Stimulated activated CD4-positive, alpha-beta T cell treated with anti-CD3 and anti-CD28 coated beads, TNF-alpha, amount 100 ng/mL, for 48 hours (primary cell): Measurements from ENCODE around the gene REPS1.
"Not testable (repeated sequence)": the region's sequence is repeated elsewhere in the genome, so short reads cannot be mapped to it uniquely, and the experiment has no call there.

Experiments used
- DNase-seq, 3 donors: peaks; one replicate each; pipeline ENCODE4 v3.0.0-alpha.2; 2020; ENCODE audit warnings: low read depth in 3 of 3

REPS1 gene

GRCh38 chr6:138971601-138972000, 16.5 kb downstream of the REPS1 start:
- no peak for DNase-seq

DNA sequence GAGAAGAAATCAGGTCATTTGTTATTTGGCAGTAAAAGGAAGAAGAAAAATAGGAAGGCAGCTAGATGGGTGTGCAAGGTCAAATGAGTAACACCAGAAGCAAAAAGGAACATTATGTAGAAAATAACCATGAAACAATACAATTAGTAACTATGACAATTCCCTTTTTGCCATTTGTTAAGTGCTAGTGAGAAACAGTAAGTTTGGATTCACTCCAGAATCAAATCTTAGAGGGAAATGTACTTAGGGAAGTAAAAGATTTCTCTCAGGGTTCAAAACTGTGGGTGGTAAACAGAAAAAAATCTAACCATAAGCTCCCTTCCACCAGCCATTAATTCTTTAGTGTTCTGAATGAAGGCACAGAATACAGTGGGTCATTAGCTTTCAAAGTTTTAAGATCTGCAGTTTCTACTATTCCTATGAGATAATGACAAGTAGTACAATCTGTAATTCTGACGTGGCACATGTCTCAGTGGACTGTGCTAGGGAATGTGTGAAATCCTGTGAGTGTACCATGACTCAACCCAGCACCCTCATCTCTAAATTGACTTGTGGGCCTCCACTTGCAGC, 17.1 kb downstream of the REPS1 start:
- DNase-seq, result no peak

DNA sequence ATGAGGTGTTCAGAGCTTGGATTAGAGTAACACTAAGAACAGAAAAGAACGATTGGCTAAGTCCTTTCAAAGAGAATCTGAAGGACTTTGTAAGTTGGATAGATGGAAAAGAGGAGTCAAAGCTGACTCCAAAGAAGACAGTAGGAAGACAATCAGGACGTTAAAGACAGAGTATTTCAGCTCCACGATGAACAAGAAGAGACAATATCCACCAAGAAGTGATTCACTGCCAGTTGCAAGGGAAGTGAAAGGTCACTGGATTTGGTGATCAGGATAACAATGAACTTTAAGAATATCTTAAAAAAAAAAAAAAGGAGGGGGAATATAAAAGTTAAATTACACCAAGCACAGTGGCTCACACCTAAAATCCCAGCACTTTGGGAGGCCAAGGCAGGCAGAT, 17.9 kb downstream of the REPS1 start:
- DNase-seq, result no peak

GRCh38 chr6:138966870-138967269, 21.2 kb downstream of the REPS1 start:
- DNase-seq, result no peak

DNA sequence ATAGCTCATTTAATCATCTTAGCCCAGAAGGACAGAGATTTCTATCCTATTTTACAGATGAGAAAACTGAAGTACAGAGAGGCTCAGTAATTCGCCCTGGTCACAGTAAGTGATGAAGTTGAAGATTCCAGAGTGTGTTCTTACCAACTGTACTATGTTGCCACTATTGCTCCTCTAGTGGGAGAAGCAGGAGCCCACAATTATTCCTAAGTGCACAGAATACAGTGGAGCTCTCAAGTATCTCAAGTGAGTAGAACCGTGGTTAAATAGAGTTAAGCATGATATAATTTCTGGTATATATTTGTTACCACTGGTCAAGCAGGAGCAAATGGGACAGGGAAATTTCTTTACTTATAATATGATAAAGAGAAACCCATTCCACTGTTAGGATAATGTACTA, 22.1 kb downstream of the REPS1 start:
- DNase-seq, result no peak

DNA sequence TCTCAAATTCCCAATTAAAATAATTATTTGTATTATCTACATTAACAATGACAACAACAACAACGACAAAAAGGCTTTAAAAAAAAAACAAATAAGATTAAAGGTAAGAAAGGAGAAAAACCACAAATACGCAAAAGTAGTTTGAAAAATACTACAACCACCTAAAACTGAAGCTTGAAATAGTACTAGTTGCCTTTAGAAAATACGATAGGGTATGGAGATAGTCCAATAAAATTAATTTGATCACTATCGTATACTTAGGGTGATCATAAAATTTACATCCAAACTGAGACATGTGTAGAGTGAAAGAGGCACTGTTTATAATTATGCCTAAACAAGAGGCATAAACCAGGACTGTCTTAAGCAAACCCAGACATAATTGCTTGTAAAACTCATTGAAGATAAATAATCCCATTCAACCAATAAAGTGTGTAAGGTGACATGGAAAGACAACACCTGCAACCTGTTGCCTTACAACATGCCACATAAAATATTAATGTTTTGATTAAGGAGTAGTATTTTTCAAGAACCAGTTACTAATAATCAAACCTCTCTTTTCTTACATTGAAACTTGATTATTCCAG, 22.7 kb downstream of the REPS1 start:
- DNase-seq, result no peak

- DNase-seq, result no peak
Observed at GRCh38 chr6:138964012-138964411, 24.0 kb downstream of the REPS1 start.

GRCh38 chr6:138963531-138963930, 24.5 kb downstream of the REPS1 start:
- no peak for DNase-seq

DNA sequence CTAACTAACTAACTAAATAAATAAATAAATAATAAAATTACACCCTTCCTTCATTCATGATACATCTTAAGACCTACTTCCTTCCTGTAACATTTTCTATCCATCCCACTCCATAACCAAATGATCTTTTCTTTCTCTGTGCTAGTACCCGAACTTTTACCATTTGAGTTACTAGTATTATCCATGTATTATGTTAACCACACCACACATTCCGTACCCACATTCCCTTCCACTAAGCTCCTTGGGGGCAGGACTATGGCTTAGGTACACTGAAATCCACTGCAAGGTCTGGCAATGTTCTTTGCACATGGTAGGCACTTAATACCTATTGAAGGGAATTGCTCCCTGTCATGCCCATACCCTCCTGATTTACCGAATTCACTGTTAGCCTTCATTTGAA, 24.9 kb downstream of the REPS1 start:
- DNase-seq, result no peak

DNA sequence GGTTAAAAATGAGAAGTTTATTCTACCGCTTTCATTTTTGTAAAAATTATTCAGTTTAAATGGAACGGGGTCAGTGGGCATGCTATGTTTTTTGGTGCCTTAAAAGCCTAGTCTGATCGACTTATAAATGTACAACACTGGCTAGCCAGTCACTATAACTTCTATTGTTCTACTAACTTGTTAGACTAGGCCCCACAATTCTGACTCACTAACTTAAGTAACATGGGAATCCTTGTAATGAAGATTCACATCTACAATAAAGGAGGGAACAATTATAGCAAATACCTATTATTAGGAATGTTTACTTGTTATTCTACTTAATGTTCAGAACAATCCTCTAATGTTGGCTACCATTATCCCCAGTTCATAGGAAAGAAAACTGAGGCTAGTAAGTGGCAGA, 28.5 kb downstream of the REPS1 start:
- DNase-seq, result no peak

DNA sequence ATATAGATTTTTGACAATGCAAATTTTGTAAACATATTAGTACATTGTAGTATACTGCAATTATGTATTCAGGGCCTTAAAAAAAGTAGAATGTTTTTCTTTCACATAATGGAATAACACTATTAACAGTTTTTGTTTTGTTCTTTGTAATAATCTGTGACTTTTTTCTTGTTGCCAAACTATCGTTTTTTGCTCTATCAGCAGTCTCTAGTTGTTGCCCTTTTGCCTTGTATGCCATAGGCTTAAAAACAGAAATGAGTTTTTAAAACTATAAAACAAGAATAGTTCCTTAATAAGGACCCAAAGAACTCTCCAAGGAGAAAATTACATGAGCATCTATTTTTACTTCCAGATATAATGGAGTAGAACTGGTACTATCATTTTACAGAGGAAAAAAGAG, 29.5 kb downstream of the REPS1 start:
- DNase-seq, result no peak

DNA sequence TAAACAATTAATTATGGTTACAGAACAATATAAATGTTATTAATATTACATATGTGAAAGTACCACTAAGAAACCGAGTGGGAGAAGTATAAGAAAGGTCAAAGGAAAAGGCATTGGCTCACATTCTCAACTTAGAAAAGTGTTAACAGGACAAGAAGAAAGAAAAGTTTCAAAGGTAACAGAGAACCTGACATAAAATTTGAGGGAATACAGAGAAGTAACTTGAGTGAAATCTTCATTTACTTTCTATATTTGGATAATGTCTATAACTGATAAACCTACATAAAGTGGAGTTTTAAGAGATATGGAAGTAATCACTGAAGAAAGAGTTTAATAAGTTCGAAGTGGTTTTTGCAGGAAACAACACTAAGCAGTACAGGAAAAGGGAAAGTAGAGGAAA, 30.1 kb downstream of the REPS1 start:
- DNase-seq, result no peak

DNA sequence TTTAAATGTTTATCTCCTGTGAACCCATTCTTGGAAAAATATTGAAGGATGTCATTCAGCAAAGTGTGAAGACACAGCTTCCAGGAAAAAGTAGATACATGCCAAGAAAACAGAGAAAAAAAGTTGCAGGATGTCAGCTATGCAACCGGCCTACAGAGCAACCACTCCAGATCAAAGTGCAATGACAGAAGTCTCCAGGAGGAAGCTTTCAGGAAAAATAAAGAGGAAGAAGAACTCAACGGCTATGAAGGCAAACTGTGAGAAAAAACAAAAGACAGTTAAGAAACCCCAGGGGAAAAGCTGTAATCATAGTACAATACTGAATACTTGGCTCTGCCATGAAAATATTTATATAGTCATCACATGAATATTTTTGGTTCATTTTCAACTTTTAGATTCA, 30.6 kb downstream of the REPS1 start:
- no peak for DNase-seq

DNA sequence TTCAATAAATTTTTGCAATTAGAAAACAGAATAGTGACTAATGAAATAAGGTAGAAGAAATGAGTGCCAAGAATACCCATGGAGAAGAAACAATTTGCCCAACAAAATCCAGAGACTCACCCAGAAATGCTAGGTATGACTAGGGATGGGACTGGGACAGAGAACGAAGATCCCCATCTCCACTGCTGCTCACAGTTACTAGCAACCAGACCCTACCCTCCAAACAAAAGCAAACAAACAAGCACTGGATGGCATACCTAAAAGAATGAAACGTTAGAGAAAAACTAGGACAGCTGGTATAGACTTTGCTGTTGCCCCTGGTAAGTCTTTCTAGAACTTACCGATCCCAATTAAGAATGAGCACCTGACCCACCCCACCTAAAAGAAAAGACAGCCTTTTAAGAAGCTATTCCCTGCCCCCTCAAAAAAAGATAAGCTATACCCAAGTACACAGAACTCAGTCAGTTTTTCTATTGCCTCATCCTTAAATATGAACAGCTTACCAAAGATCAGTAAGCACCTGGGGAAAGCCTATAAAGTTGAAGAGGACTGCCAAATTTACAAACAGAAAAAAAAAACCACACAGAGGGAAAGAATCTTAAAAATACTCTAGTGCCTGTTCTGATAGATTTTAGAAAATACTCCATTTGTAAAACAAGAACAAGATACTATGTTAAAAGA, 31.7 kb downstream of the REPS1 start:
- DNase-seq, result no peak

DNA sequence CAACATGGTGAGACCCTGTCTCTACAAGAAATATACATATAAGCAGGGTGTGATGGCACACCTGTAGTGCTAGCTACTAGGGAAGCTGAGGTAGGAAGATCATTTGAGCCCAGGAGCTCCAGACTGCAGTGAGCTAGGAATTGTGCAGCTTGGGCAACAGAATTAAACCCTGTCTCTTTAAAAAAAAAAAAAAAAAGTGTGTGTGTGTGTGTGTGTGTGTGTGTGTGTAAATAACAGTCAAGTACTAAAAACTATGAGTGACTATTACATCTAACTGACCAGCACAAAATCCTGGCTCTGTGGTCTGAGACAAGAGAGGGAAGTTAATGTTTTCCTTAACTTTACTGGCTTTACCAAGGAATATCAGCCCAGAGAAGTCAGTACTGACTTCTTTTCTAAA, 32.8 kb downstream of the REPS1 start:
- no peak for DNase-seq

DNA sequence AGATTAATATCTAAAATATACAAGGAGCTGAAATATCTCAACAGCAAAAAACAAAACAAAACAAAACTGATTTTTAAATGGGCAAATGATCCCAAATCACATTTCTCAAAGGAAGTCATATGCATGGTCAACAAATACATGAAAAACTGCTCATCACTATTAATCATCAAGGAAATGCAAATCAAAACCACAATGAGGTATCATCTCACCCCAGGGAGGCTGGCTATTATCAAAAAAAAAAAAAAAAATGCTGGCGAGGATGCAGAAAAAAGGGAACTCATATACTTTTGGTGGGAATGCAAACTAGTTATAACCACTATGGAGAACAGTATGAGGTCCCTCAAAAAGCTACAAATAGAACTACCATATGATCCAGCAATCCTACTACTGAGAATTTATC, 34.6 kb downstream of the REPS1 start:
- DNase-seq, result no peak

GRCh38 chr6:138948546-138949179, 39.4 kb downstream of the REPS1 start:
- DNase-seq, result no peak

DNA sequence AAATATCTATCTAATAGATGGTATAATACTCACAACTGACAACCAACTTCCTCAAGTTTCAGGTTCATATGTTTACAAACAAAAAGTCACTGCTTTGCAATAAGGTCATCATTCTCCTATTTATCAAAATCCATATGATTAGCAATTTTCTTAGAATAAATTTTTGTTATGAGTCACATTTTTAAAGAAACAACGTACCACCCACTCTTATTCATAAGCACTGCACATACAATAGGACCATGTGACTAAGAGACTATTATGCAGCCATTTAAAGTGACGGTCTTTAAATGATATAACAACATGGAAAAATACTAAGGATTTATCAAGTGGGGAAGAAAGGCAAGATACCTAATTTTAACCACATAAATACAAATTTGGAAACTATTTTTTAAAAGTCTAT, 40.0 kb downstream of the REPS1 start:
- no peak for DNase-seq

DNA sequence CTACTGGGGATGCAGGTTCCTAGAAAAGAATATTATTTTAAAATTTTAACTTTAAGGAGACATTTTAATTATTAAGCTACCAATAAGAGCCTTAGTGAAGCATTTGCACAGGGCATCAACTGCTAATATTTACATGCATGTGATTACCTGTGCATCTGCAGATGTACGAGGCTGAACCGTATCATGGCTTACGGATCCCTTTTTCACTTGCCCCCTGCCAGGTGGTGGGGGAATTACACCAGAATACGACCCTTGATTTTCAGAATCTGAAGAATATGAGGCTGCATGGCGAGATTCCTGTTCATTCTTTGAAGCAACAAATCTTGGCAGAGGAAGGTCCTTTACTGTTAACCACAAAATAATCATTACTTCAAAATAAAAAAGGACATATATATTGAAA, 42.7 kb downstream of the REPS1 start:
- no peak for DNase-seq

DNA sequence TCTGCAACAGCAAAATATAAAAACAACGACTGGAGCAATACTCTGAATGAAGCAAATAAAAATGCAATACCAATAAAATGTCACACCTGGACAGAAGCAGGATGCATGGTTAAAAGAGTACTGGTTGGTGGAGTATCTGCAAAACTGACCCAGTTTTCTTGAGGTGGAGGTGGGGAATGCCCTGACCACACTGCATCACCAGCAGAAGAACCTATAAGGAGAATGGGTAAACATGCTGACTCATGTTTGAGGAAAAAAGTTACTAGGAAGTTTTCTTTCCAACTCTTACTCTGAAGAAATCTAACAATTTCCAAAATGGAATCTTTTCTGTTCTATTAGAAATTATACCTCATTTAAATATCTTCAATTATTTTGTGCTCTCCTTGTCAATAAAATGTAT, 43.6 kb downstream of the REPS1 start:
- no peak for DNase-seq

- no peak for DNase-seq
Observed at GRCh38 chr6:138943089-138943625, 44.9 kb downstream of the REPS1 start.

GRCh38 chr6:138936873-138937272, 51.2 kb downstream of the REPS1 start:
- DNase-seq, result not testable (repeated sequence)

DNA sequence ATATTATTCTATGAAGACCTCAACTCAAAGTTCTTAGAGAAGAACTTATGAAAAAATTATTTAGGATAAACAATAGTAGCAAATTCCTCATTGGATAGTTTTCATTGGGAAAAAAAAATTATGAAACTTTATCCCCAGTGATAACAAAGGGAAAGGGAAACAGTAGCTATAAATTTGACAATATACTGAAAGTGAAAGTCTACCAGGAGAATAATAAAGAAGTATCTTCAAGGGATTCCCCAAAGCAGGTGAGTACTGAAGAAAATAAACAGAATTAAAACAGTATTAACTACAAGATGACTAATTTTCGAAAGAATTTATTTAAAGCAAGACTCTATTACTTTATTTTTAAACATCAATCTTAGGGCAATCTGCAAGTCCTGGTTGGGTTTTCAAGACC, 56.4 kb downstream of the REPS1 start:
- no peak for DNase-seq
